ENCODE data around the gene TMEM37.

The TMEM37 gene

GRCh38 chr2:119481501-119482455, 50.1 kb downstream of the TMEM37 start:
- DNase-seq: no peak

GRCh38 chr2:119482481-119483394, 51.1 kb downstream of the TMEM37 start:
- DNase-seq: no peak

GRCh38 chr2:119483395-119483753, 51.7 kb downstream of the TMEM37 start:
- no peak for DNase-seq

- no peak for DNase-seq
These were observed 52.5 kb downstream of the TMEM37 start for GRCh38 chr2:119483896-119484718.

- DNase-seq: no peak
These were observed 53.2 kb downstream of the TMEM37 start for GRCh38 chr2:119484834-119485233.

- DNase-seq: no peak
These were observed 53.9 kb downstream of the TMEM37 start for GRCh38 chr2:119485336-119486110.

- DNase-seq: no peak
These were observed 54.7 kb downstream of the TMEM37 start for GRCh38 chr2:119486196-119486827.

GRCh38 chr2:119486886-119487285, 55.2 kb downstream of the TMEM37 start:
- no peak for DNase-seq

GRCh38 chr2:119487434-119488244, 56.0 kb downstream of the TMEM37 start:
- no peak for DNase-seq

Measured in NCI-H1105 (cell line).